GM10266 (cell line): Measurements from ENCODE around the gene TRIL.

ENCODE experiments used
- DNase-seq: peaks from one replicate; pipeline ENCODE4 v3.0.0; 2012; ENCODE audit errors: extremely low spot score
- TF ChIP-seq, protein P1 (sequence below): IDR thresholded peaks from 2 replicates; pipeline ENCODE4 v1.5.1; 2012; ENCODE audit warnings: mild to moderate bottlenecking, low read depth; ENCODE audit not compliant: control insufficient read depth, insufficient read depth; ENCODE audit errors: missing control alignments

TRIL gene

DNA sequence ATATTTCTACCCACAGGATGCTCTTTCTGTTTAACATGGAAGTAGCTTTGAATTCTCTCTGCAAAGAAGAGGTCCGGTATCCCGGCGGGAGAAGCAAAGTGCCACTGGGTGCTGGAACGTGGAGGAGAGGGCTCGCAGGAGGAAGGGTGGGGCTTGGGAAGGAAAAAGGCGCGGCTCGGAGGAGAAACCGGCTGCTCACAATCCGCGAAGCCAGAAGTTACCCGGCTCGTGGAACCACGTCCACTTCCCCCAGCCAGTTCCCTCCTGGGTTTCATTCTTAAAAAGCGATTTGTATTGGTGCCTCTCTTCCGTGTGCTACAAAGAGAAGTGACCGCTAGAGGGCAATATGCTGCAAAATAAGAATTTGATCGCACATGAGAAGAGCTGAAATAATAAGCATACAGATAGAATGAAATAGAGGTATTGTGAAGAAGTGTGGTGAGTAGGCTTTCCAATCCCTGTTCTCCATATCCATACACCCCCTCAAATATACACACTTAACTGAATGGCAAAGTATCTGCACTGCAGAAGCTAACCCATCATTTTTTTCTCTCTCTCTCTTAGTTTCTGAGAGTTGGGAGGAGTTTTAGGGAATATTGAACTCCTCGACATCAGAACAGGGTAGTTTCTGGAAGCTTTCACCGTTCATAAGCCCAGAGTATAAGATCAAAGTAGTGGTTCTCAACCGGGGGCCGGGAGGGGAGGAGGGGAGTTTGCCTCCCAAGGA is 31.1 kb downstream of the TRIL start:
- TF ChIP-seq, protein P1, sequence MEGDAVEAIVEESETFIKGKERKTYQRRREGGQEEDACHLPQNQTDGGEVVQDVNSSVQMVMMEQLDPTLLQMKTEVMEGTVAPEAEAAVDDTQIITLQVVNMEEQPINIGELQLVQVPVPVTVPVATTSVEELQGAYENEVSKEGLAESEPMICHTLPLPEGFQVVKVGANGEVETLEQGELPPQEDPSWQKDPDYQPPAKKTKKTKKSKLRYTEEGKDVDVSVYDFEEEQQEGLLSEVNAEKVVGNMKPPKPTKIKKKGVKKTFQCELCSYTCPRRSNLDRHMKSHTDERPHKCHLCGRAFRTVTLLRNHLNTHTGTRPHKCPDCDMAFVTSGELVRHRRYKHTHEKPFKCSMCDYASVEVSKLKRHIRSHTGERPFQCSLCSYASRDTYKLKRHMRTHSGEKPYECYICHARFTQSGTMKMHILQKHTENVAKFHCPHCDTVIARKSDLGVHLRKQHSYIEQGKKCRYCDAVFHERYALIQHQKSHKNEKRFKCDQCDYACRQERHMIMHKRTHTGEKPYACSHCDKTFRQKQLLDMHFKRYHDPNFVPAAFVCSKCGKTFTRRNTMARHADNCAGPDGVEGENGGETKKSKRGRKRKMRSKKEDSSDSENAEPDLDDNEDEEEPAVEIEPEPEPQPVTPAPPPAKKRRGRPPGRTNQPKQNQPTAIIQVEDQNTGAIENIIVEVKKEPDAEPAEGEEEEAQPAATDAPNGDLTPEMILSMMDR = peak; percentile 85
- peak; percentile 76 for DNase-seq

DNA sequence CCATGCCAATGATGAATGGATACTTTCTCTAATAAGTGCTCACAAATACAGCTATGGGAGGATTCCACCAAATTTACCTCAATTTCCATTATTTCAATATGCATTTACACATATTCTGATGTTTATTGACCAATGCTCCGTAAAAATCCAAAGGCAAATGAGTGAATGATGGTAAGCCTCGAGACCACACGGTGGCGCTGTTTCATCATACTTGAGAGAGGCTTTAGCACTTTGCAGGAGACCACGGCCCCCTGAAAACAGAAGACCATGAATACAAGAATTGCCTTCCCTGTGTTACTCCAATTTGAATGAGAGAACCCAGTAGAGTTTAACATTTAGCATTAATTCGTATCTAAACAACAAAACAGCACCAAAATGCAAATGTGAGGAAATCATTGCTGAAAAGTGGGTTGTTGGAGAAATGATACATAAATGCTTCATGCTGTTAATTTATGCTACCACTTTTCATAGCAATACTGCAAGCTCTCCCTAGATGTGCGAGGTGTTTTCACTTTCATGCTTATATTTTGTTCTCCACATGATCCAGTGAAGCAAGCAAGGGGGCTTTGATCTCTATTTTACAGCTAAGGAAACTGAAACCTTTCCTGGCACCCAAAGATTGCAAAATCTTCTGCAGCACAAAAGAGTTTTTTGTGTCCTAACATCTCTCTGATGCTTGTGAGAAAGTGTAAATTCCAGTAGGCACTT is 35.4 kb downstream of the TRIL start:
- peak; percentile 46 for DNase-seq
- TF ChIP-seq, protein P1 = peak; percentile 91

DNA sequence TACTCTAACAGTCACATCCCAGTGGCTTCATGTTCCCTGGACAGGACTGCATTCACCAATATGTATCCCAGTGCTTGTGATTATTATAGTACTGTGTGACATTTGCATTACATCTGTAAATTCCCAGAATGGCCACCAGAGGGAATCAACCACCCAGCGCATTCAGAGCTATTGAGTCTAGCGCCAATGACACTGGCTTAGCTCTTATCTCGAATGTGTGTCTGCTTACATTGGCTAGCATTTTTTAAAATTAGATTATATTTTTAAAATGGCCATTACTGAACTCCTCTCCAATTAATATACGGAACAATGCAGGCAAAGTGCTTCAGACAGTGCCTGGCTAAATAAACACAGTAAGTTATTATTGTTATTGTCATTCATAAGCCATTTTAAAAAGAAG is 36.3 kb downstream of the TRIL start:
- DNase-seq = peak; percentile 47
- TF ChIP-seq, protein P1 = peak; percentile 72

DNA sequence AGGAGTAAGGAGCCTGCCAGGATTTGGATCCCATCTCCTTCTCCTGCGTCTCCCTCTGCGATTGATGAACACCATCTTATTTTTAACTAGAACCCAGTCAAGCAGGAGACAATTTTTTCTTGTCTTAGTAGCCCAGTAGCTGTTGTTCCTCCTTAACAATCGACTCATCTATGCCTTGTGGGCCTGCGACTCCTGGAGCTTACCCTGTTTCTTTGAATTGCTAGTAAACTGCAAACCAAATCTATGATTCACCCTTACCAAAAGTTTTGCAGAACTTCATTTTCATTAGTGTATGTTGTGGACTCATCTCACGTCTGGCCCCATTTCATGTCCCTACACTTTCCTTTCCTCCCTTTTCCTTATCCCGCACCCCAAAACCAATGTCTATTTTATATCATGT is 37.7 kb downstream of the TRIL start:
- TF ChIP-seq, protein P1 = no peak
- DNase-seq = no peak

DNA sequence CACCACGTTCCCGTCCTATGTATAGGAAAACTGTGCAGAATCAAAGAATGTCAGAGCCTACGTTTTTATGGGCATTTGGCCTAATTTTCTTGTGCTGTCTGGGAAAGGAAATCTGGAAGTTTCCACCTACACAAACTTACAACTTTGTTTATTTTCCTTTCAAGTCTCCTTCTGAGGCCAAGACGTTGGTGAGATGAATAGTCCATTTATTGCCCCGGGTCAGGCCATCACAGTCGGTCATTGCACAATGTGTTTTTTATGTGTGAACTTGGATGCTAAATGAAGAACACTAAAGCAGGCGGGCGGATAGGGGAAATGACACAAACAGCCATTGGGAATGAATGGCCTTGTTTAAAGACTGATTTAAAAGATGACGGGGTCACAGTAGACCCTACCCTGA is 38.6 kb downstream of the TRIL start:
- TF ChIP-seq, protein P1 = no peak
- no peak for DNase-seq

DNA sequence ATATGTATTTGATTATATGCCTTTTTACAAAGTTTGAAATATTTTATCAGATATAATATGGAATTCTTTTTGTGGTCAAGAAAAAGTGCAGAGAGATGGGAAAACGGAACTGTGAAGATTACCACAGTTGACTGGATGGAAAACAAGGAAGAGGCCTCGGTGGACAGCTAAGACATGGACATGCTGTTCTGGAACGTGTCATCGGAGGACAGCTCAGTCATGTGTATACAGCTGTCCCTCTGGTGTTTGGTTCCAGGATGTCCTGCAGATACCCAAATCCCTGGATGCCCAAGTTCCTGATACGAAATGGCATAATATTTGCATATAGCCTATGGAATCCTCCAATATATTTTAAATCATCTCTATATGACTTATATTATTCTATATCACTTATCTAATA is 49.4 kb downstream of the TRIL start:
- TF ChIP-seq, protein P1 = no peak
- DNase-seq = no peak

DNA sequence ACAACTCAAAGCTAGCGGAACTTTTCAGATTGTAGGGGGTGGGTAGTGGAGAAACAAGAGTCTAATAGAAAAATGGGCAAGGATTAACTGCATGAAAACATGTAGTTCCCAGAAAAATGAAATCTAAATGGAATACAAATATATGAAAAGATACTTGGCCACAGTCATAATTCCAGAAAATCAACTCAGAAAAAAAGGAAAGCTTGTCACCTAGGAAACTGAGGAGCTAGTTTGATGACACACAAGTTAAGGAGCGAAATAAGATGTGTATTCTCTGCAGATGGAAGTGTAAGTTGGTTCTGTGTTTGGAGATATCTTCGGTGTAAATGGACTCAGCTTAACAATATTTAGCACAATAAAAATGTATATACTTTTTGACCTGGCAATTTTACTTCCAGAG is 52.7 kb downstream of the TRIL start:
- TF ChIP-seq, protein P1 = no peak
- no peak for DNase-seq
